Gastrocnemius medialis (tissue), 4 donors: Measurements from ENCODE around the gene IBSP.

ENCODE experiments used
- POLR2A ChIP-seq, 2 donors: fragments of 450-650 bp; IDR thresholded peaks; one replicate each; pipeline ENCODE4 v1.6.1; 2017; ENCODE audit warnings: antibody characterized with exemption in 2 of 2, mild to moderate bottlenecking in 2 of 2, moderate library complexity in 2 of 2
- TF ChIP-seq, protein P1 (sequence below), 5 experiments: fragments of 450-650 bp in 3 of 5; fragments of 200-600 bp in 2 of 5; sonication (generic) in 2 of 5; IDR thresholded peaks in 4 of 5; conservative IDR thresholded peaks in 1 of 5; 1 replicate in 4 of 5; 2 replicates in 1 of 5; pipeline ENCODE4 v1.5.1; 2016 to 2019; ENCODE audit warnings: antibody characterized with exemption in 5 of 5, mild to moderate bottlenecking in 3 of 5, moderate library complexity in 3 of 5

DNA sequence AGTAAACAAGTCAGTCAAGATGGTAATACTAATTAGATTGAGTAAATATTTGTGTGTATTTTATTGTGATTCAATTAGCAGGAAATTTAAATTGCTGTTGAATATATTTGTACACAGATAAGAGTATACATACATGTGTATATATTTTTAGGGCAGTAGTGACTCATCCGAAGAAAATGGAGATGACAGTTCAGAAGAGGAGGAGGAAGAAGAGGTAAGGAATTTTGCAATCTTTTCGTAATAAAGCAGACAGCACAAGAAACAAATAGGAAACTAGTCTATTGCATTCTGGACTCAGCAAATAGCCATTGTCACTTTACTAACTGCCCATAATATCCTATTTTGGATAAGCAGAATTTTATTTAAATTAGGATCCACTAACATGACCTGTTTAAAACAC is 6.6 kb downstream of the IBSP start:
- TF ChIP-seq, protein P1, sequence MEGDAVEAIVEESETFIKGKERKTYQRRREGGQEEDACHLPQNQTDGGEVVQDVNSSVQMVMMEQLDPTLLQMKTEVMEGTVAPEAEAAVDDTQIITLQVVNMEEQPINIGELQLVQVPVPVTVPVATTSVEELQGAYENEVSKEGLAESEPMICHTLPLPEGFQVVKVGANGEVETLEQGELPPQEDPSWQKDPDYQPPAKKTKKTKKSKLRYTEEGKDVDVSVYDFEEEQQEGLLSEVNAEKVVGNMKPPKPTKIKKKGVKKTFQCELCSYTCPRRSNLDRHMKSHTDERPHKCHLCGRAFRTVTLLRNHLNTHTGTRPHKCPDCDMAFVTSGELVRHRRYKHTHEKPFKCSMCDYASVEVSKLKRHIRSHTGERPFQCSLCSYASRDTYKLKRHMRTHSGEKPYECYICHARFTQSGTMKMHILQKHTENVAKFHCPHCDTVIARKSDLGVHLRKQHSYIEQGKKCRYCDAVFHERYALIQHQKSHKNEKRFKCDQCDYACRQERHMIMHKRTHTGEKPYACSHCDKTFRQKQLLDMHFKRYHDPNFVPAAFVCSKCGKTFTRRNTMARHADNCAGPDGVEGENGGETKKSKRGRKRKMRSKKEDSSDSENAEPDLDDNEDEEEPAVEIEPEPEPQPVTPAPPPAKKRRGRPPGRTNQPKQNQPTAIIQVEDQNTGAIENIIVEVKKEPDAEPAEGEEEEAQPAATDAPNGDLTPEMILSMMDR (IDR thresholded peaks at IDR 0.05 in 4 of 5, conservative IDR thresholded peaks at IDR 0.05 in 1 of 5), result no peak
- TF ChIP-seq POLR2A (IDR thresholded peaks at IDR 0.05), result no peak
